ENCODE results near the gene TK1.

TK1 gene

DNA sequence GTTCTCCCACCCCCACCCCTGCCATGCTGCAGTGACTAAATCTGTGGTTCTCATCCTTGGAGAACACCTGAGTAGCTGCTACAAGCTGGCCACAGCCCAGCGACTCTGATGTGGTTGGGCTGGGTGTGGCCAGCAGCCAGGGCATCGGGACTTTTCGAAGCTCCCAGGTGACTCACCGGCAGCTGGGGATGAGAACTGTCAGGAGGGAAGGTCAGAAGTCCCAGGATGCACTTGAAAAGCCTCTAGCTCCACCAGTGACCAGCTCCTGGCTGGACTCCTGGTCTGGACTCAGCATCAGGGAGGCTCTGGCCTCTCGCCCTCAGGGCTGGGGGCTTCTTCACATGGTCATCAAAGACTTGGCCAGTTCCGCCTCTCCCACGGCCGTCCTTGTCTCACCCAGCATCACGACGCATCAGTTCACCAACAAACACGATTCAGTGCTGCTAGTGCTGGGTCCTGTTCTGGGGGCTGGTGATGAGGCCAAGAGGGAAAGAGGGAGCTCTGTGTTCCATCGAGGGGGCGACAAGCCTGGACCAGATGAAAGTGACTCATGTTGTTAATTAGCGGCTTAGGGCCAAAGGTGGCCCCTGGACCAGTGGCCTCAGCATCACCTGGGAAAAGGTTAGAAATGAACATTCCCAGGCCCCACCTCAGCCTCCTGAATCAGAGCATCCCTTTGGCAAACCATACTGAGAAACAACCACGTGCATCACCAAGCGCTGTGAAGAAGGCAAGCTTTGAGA, 44.6 kb downstream of the TK1 start:
- peak overlapping the region; percentile 92 for H2AK5ac ChIP-seq (ENCODE audit: low read depth, low read length)
- H3K4me2 ChIP-seq (ENCODE audit: insufficient read depth, low read length, poor library complexity, severe bottlenecking), result no peak overlapping the region
- no CpG with 5 or more reads among the region's 16 CpGs for WGBS, 2 donors (ENCODE audit: extremely low coverage in 2 of 2, insufficient read length in 2 of 2, insufficient replicate concordance in 1 of 2)
- H3K18ac ChIP-seq (ENCODE audit: low read length), result peak overlapping the region; percentile 19
- H3K23ac ChIP-seq (ENCODE audit: low read depth, low read length, poor library complexity), result no peak overlapping the region
- H4K91ac ChIP-seq (ENCODE audit: low read depth, low read length, poor library complexity), result no peak overlapping the region
- no peak overlapping the region for H3K4me3 ChIP-seq (ENCODE audit: low read length in 2 of 2)
- peaks cover 0 to 2% of the 10 kb centered on the region in 2 donors for H3K9me3 ChIP-seq (replicated peaks in 1 of 2; ENCODE audit: control insufficient read depth in 2 of 2, insufficient read depth in 1 of 2, low read depth in 1 of 2, low read length in 2 of 2)
- no peaks in the 10 kb centered on the region for H3K36me3 ChIP-seq (replicated peaks in 1 of 2; ENCODE audit: control insufficient read depth in 2 of 2, insufficient read depth in 2 of 2, low read length in 2 of 2)
- peak overlapping the region; percentile 2 for H2BK12ac ChIP-seq (ENCODE audit: low read length)
- H2BK5ac ChIP-seq (ENCODE audit: low read length), result no peak overlapping the region
- peaks cover 0 to 42% (median 3%) of the 10 kb centered on the region in 3 experiments for H3K27me3 ChIP-seq (ENCODE audit: control insufficient read depth in 3 of 3, insufficient read depth in 3 of 3, low read depth in 1 of 3, low read length in 3 of 3)
- H2AFZ ChIP-seq (ENCODE audit: low read length), result no peak overlapping the region
- H3K79me1 ChIP-seq (ENCODE audit: low read depth, low read length), result peaks cover 2% of the 10 kb centered on the region
- no peak overlapping the region for H3K9ac ChIP-seq (ENCODE audit: low read depth, low read length, poor library complexity)
- H2BK120ac ChIP-seq (ENCODE audit: low read depth, low read length), result no peak overlapping the region
- DNase-seq (ENCODE audit: low spot score), result no peak
- no peak overlapping the region for H4K8ac ChIP-seq (ENCODE audit: low read depth, low read length)
- peak overlapping the region; percentile 81 for H2BK15ac ChIP-seq (ENCODE audit: low read length)
- no peak overlapping the region for H3K27ac ChIP-seq (replicated peaks; ENCODE audit: low read length)
- H3K4me1 ChIP-seq (ENCODE audit: control insufficient read depth in 2 of 2, insufficient read depth in 1 of 2, low read depth in 1 of 2, low read length in 2 of 2), result peaks cover 3 to 6% of the 10 kb centered on the region in 2 donors
- H3K14ac ChIP-seq (ENCODE audit: low read length), result no peak overlapping the region
- H3K4ac ChIP-seq (ENCODE audit: low read length), result no peak overlapping the region

DNA sequence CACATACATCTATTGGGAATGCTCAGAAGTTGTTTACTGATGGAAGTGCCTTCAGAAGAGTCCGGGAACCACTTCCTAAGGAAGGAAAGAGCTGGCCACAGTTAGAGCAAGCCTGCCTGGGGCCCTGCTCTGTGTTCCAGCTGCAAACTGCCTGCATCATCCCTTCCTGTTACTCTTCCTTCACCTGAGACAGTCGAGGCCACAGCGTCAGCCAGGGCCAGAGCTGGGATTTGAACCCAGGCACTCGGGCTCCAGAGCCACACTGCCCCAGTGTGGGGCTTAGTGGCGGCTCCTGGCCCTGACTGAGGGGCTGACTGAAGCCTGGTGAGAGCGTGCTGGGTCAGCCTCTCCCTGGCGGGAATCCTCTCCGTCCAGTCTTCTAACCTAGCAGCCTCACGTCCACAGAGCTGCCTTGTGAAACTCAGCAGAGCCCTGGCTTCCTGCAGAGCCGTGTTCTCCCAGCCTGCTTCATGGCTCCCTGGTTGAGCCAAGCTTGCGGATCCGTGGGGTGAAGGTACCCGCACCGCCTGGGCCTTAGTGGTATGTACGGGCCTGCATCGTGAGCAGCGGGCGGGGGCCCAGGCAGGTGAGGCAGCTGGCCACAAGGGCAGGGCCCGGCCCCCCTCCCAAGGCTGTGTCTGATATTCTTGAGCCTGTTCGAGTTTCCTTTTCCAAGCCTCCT, 45.3 kb downstream of the TK1 start:
- Histone ChIP-seq H3K79me1 (ENCODE audit: low read depth, low read length) (peaks cover 2% of the 10 kb centered on the region), H3K9me3 (replicated peaks in 1 of 2; ENCODE audit: control insufficient read depth in 2 of 2, insufficient read depth in 1 of 2, low read depth in 1 of 2, low read length in 2 of 2) (peaks cover 0 to 2% of the 10 kb centered on the region in 2 donors), H4K8ac (ENCODE audit: low read depth, low read length) (no peak overlapping the region), H2BK12ac (ENCODE audit: low read length) (peak overlapping the region; percentile 98), H3K14ac (ENCODE audit: low read length) (peak overlapping the region; percentile 94), H3K4me1 (ENCODE audit: control insufficient read depth in 2 of 2, insufficient read depth in 1 of 2, low read depth in 1 of 2, low read length in 2 of 2) (peaks cover 3 to 6% of the 10 kb centered on the region in 2 donors), H3K23ac (ENCODE audit: low read depth, low read length, poor library complexity) (peak overlapping the region; percentile 80), H3K4me3 (ENCODE audit: low read length in 2 of 2) (no peak overlapping the region), H3K9ac (ENCODE audit: low read depth, low read length, poor library complexity) (peak overlapping the region; percentile 44), H3K27ac (replicated peaks; ENCODE audit: low read length) (no peak overlapping the region), H3K4me2 (ENCODE audit: insufficient read depth, low read length, poor library complexity, severe bottlenecking) (no peak overlapping the region), H3K18ac (ENCODE audit: low read length) (peak overlapping the region; percentile 74), H2BK120ac (ENCODE audit: low read depth, low read length) (peak overlapping the region; percentile 91), H2AK5ac (ENCODE audit: low read depth, low read length) (peak overlapping the region; percentile 92), H3K36me3 (replicated peaks in 1 of 2; ENCODE audit: control insufficient read depth in 2 of 2, insufficient read depth in 2 of 2, low read length in 2 of 2) (no peaks in the 10 kb centered on the region), H3K27me3 (ENCODE audit: control insufficient read depth in 3 of 3, insufficient read depth in 3 of 3, low read depth in 1 of 3, low read length in 3 of 3) (peaks cover 0 to 36% (median 3%) of the 10 kb centered on the region in 3 experiments), H2BK5ac (ENCODE audit: low read length) (no peak overlapping the region), H3K4ac (ENCODE audit: low read length) (no peak overlapping the region), H2BK15ac (ENCODE audit: low read length) (peak overlapping the region; percentile 81), H4K91ac (ENCODE audit: low read depth, low read length, poor library complexity) (no peak overlapping the region), H2AFZ (ENCODE audit: low read length) (no peak overlapping the region)
- no peak for DNase-seq (ENCODE audit: low spot score)
- WGBS, 2 donors (ENCODE audit: extremely low coverage in 2 of 2, insufficient read length in 2 of 2, insufficient replicate concordance in 1 of 2), result no CpG with 5 or more reads among the region's 20 CpGs

DNA sequence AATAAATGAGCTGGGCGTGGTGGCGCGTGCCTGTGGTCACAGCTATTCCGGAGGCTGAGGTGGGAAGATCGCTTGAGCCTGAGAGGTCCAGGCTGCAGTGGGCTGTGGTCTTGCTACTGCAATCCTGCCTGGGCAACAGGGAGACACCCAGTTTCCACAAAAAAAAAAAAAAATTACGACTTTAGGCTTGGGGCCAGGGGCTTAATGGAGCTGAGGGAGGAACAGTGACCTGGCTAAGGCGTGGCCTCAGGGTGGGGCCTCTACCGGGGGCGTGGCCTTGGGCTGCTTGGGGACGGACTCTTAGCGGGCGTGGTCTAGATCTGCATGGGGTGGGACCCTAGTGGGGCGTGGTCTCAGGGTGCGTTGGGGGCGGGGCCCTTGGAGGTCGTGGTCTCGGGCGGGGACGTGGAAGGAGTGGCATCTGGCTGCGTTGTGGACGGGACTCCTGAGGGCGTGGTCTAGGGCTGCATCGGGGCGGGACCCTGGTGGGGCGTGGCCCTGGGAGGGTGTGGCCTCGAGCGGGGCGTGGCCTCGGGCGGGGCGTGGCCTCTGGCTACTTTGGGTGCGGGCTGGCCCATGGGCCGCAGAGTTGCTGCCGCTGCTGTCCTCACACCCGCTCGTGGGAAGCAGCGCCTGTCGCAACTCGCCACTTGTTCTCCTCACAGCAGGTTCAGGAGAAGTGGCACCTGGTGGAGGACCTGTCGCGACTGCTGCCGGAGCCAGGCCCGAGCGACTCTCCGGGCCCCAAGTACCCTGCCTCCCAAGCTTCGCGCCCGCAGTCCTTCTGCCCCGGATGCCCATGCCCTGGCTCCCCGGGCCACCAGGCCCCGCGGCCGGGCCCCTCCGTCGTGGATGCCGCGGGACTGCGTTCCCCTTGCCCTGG, 46.4 kb downstream of the TK1 start:
- Histone ChIP-seq H3K36me3 (replicated peaks in 1 of 2; ENCODE audit: control insufficient read depth in 2 of 2, insufficient read depth in 2 of 2, low read length in 2 of 2) (no peaks in the 10 kb centered on the region), H2BK12ac (ENCODE audit: low read length) (peak overlapping the region; percentile 22), H2AK5ac (ENCODE audit: low read depth, low read length) (peak overlapping the region; percentile 97), H3K9ac (ENCODE audit: low read depth, low read length, poor library complexity) (peak overlapping the region; percentile 70), H3K14ac (ENCODE audit: low read length) (no peak overlapping the region), H3K4ac (ENCODE audit: low read length) (no peak overlapping the region), H3K27me3 (ENCODE audit: control insufficient read depth in 3 of 3, insufficient read depth in 3 of 3, low read depth in 1 of 3, low read length in 3 of 3) (peaks cover 0 to 32% (median 3%) of the 10 kb centered on the region in 3 experiments), H3K18ac (ENCODE audit: low read length) (peak overlapping the region; percentile 95), H2BK15ac (ENCODE audit: low read length) (peak overlapping the region; percentile 81), H3K9me3 (replicated peaks in 1 of 2; ENCODE audit: control insufficient read depth in 2 of 2, insufficient read depth in 1 of 2, low read depth in 1 of 2, low read length in 2 of 2) (no peaks in the 10 kb centered on the region), H3K79me1 (ENCODE audit: low read depth, low read length) (peaks cover 2% of the 10 kb centered on the region), H2BK120ac (ENCODE audit: low read depth, low read length) (peak overlapping the region; percentile 81), H4K91ac (ENCODE audit: low read depth, low read length, poor library complexity) (no peak overlapping the region), H3K4me2 (ENCODE audit: insufficient read depth, low read length, poor library complexity, severe bottlenecking) (peak overlapping the region; percentile 40), H3K4me1 (ENCODE audit: control insufficient read depth in 2 of 2, insufficient read depth in 1 of 2, low read depth in 1 of 2, low read length in 2 of 2) (peaks cover 3 to 6% of the 10 kb centered on the region in 2 donors), H3K23ac (ENCODE audit: low read depth, low read length, poor library complexity) (peak overlapping the region; percentile 98), H4K8ac (ENCODE audit: low read depth, low read length) (peak overlapping the region; percentile 82), H3K27ac (replicated peaks; ENCODE audit: low read length) (no peak overlapping the region), H2BK5ac (ENCODE audit: low read length) (no peak overlapping the region), H3K4me3 (ENCODE audit: low read length in 2 of 2) (no peak overlapping the region), H2AFZ (ENCODE audit: low read length) (no peak overlapping the region)
- no CpG with 5 or more reads among the region's 58 CpGs for WGBS, 2 donors (ENCODE audit: extremely low coverage in 2 of 2, insufficient read length in 2 of 2, insufficient replicate concordance in 1 of 2)
- DNase-seq (ENCODE audit: low spot score), result peak; percentile 92
